Hepatocyte (in vitro differentiated cells): ENCODE results near the gene TCHHL1. TPM values are rescaled to one million over a fixed set of nuclear protein-coding genes. Genes with fewer than 3 reads are reported as not detected.

Experiments
- DNase-seq: peaks from one replicate; pipeline ENCODE4 v3.0.0-alpha.2; 2016; ENCODE audit warnings: low spot score
- H2AFZ ChIP-seq: fragments of 200-600 bp; sonication (generic); 2 replicates; pipeline ENCODE4 v1.6.0; 2016; ENCODE audit warnings: antibody characterized with exemption, mild to moderate bottlenecking
- H3K27ac ChIP-seq: fragments of 200-600 bp; sonication (generic); 2 replicates; pipeline ENCODE4 v1.5.1; 2016; ENCODE audit warnings: mild to moderate bottlenecking
- H3K27me3 ChIP-seq: fragments of 200-600 bp; sonication (generic); 2 replicates; pipeline ENCODE4 v1.6.1; 2016
- H3K36me3 ChIP-seq: fragments of 200-600 bp; sonication (generic); replicated peaks from 2 replicates; pipeline ENCODE4 v1.5.1; 2016; ENCODE audit warnings: low read depth; ENCODE audit not compliant: insufficient read depth
- H3K4me1 ChIP-seq: fragments of 200-600 bp; sonication (generic); 2 replicates; pipeline ENCODE4 v1.5.1; 2016; ENCODE audit warnings: mild to moderate bottlenecking, moderate library complexity; ENCODE audit not compliant: insufficient read depth
- H3K4me2 ChIP-seq: fragments of 200-600 bp; sonication (generic); 2 replicates; pipeline ENCODE4 v1.6.0; 2016
- H3K4me3 ChIP-seq: fragments of 200-600 bp; sonication (generic); 2 replicates; pipeline ENCODE4 v1.5.1; 2016; ENCODE audit warnings: mild to moderate bottlenecking
- H3K79me2 ChIP-seq: fragments of 200-600 bp; sonication (generic); 2 replicates; pipeline ENCODE4 v1.6.0; 2017; ENCODE audit warnings: mild to moderate bottlenecking
- H3K9me2 ChIP-seq: fragments of 200-600 bp; sonication (generic); replicated peaks from 2 replicates; pipeline ENCODE4 v1.6.0; 2017; ENCODE audit warnings: mild to moderate bottlenecking; ENCODE audit not compliant: insufficient read depth
- H3K9me3 ChIP-seq: fragments of 200-600 bp; sonication (generic); 2 replicates; pipeline ENCODE4 v1.5.1; 2016; ENCODE audit warnings: low read depth, mild to moderate bottlenecking
- H4K20me1 ChIP-seq: fragments of 200-600 bp; sonication (generic); 2 replicates; pipeline ENCODE4 v1.6.0; 2016; ENCODE audit warnings: mild to moderate bottlenecking; ENCODE audit not compliant: insufficient read depth, poor library complexity, severe bottlenecking
- EZH2 ChIP-seq: fragments of 200-600 bp; sonication (generic); IDR thresholded peaks from 2 replicates; pipeline ENCODE4 v1.6.1; 2016; ENCODE audit warnings: antibody characterized with exemption, mild to moderate bottlenecking, borderline replicate concordance
- EZH2phosphoT487 ChIP-seq: fragments of 200-600 bp; sonication (generic); IDR thresholded peaks from one replicate; pipeline ENCODE4 v1.6.1; 2018; ENCODE audit warnings: antibody characterized with exemption, mild to moderate bottlenecking, low read depth, moderate library complexity; ENCODE audit not compliant: unreplicated experiment, severe bottlenecking
- WGBS: methylation state at CpG from one replicate; pipeline ENCODE4 v1.1.6; 2016; ENCODE audit warnings: low lambda C conversion rate; ENCODE audit errors: missing lambda C conversion rate; 5-methylcytosine and 5-hydroxymethylcytosine counted together
- polyA plus RNA-seq: library from polyadenylated mRNA; unstranded; fragments of >200 nt; fragmentation: Nextera tagmentation; extraction: Ambion mirVana; gene quantifications from 2 replicates; pipeline ENCODE4 v1.2.1, GENCODE V29; 2016
- total RNA-seq: library from RNA; depleted of rRNA; stranded (reverse); fragments of >200 nt; gene quantifications from 2 replicates; pipeline ENCODE4 v1.2.3, GENCODE V29; 2014
- TF ChIP-seq, protein P1 (sequence below): fragments of 200-600 bp; sonication (generic); IDR thresholded peaks from 2 replicates; pipeline ENCODE4 v1.5.1; 2016; ENCODE audit warnings: antibody characterized with exemption, mild to moderate bottlenecking; ENCODE audit not compliant: poor library complexity

Gene TCHHL1
- total and polyA plus RNA-seq, 2 experiments from 2014 or later = not detected

DNA sequence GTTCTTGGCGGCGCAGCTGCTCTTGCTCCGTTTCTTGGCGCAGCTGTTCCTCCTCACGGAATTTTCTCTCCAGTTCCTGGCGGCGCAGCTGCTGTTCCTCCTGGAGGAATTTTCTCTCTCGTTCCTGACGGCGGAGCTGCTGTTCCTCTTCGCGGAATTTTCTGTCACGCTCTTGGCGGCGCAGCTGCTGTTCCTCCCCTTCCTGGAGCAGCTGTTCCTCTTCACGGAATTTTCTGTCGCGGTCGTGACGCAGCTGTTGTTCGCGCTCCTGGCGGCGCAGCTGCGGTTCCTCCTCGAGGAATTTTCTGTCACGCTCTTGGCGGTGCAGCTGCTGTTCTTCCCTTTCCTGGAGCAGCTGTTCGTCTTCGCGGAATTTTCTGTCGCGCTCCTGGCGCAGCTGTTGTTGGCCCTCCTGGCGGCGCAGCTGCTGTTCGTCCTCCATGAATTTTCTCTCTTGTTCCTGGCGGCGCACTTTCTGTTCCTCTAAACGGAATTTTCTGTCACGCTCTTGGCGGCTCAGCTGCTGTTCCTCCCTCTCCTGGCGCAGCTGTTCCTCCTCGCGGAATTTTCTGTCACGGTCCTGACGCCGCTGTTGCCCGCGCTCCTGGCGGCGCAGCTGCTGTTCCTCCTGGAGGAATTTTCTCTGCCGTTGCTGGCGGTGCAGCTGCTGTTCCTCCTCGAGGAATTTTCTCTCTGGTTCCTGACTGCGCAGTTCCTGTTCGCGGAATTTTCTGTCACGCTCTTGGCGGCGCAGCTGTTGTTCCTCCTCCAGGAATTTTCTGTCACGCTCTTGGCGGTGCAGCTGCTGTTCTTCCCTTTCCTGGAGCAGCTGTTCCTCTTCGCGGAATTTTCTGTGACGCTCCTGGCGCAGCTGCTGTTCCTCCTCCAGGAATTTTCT lies 19.4 kb upstream of the TCHHL1 start:
- no peaks in the 10 kb centered on the region for H3K79me2 ChIP-seq
- H3K4me1 ChIP-seq = no peaks in the 10 kb centered on the region
- H3K4me2 ChIP-seq = peak overlapping the region; percentile 50
- H2AFZ ChIP-seq = no peak overlapping the region
- H3K36me3 ChIP-seq = no peaks in the 10 kb centered on the region
- no peaks in the 10 kb centered on the region for H3K9me3 ChIP-seq
- H3K9me2 ChIP-seq = no peaks in the 10 kb centered on the region
- WGBS = 30% methylated on average over 54 of the region's 67 CpGs
- peak; percentile 55 for TF ChIP-seq EZH2
- TF ChIP-seq, protein P1, sequence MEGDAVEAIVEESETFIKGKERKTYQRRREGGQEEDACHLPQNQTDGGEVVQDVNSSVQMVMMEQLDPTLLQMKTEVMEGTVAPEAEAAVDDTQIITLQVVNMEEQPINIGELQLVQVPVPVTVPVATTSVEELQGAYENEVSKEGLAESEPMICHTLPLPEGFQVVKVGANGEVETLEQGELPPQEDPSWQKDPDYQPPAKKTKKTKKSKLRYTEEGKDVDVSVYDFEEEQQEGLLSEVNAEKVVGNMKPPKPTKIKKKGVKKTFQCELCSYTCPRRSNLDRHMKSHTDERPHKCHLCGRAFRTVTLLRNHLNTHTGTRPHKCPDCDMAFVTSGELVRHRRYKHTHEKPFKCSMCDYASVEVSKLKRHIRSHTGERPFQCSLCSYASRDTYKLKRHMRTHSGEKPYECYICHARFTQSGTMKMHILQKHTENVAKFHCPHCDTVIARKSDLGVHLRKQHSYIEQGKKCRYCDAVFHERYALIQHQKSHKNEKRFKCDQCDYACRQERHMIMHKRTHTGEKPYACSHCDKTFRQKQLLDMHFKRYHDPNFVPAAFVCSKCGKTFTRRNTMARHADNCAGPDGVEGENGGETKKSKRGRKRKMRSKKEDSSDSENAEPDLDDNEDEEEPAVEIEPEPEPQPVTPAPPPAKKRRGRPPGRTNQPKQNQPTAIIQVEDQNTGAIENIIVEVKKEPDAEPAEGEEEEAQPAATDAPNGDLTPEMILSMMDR = no peak
- no peak for DNase-seq
- H3K27ac ChIP-seq = no peak overlapping the region
- no peaks in the 10 kb centered on the region for H4K20me1 ChIP-seq
- no peak overlapping the region for H3K4me3 ChIP-seq
- peaks cover 88% of the 10 kb centered on the region for H3K27me3 ChIP-seq

DNA sequence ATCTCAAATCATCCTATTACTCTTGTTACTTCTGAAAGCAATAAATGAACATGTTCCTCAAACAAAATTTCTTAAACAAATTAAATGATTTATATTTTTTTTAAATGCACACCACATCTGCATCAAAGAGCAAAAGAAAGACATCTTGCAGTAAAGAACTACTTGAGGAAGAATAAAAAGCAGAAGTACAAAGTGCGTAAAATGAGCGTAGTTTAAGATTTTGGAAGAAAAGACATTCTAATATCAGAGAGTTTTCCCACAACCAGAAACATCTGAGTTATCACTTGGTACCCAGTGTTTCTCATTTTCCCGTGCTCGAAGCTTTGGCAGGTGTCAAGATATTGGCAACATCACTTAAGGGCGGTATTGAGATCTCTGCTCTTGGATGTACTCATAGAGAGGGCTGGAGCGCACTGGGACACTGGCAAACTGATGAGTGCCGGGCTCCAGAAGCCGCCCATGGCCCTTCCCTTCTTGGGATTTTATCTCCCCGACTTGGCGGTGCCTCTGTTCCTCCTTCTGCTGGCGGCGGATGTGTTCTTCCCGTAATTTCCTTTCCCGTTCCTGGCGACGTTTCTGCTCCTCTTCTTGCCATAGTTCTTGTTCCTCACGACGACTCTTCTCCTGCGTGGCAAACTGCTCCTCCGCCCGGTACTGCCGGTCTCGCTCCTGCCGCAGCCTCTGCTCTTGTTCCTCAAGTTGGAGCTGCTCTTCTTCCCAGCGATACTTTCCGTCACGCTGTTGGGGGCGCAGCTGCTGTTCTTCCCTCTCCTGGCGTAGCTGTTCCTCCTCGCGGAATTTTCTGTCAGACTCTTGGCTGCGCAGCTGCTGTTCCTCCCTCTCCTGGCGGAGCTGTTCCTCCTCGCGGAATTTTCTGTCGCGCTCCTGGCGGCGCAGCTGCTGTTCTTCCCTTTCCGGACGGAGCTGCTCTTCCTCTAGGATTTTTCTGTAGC lies 18.4 kb upstream of the TCHHL1 start:
- no peaks in the 10 kb centered on the region for H3K79me2 ChIP-seq
- H3K9me3 ChIP-seq = no peaks in the 10 kb centered on the region
- no peak overlapping the region for H2AFZ ChIP-seq
- no peak for DNase-seq
- no peak overlapping the region for H3K27ac ChIP-seq
- peaks cover 85% of the 10 kb centered on the region for H3K27me3 ChIP-seq
- no peaks in the 10 kb centered on the region for H3K36me3 ChIP-seq
- H4K20me1 ChIP-seq = no peaks in the 10 kb centered on the region
- H3K4me3 ChIP-seq = no peak overlapping the region
- H3K4me1 ChIP-seq = no peaks in the 10 kb centered on the region
- TF ChIP-seq, protein P1 = no peak
- TF ChIP-seq EZH2 (peak; percentile 11), EZH2phosphoT487 (no peak)
- H3K9me2 ChIP-seq = no peaks in the 10 kb centered on the region
- 34% methylated on average over 40 of the region's 41 CpGs for WGBS
- H3K4me2 ChIP-seq = peak overlapping the region; percentile 50

DNA sequence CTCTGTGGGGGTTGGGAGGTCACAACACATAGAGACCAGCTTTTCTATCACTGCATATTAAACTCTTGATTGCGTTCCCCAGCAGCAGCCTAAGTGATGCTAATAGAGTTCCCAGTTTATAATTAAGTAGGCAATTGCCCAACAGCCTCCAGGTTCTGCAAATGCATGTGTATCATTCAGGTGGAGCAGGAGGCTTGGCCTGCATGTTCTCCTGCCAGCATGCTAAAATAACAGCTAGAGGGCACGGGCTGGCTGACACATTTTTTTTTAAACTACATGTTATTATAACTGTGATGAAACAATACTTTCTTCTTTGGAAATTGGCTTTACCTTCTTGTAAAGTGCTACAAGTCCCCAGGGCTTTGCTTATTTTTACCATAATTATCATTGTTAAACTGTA lies 16.0 kb upstream of the TCHHL1 start:
- Histone ChIP-seq H3K36me3 (no peaks in the 10 kb centered on the region), H3K27ac (no peak overlapping the region), H4K20me1 (no peaks in the 10 kb centered on the region), H3K4me1 (no peaks in the 10 kb centered on the region), H3K9me3 (no peaks in the 10 kb centered on the region), H3K79me2 (no peaks in the 10 kb centered on the region), H3K4me3 (no peak overlapping the region), H3K27me3 (peaks cover 66% of the 10 kb centered on the region), H3K4me2 (no peak overlapping the region), H2AFZ (no peak overlapping the region), H3K9me2 (no peaks in the 10 kb centered on the region)
- TF ChIP-seq, protein P1 = no peak
- TF ChIP-seq EZH2phosphoT487 (no peak), EZH2 (no peak)
- no peak for DNase-seq
- 27% methylated on average over 2 of the region's 2 CpGs for WGBS
